HL-60 (cell line): ENCODE results near the gene RAB10.
"Not testable (repeated sequence)": the region's sequence is repeated elsewhere in the genome, so short reads cannot be mapped to it uniquely, and the experiment has no call there.

Experiments
- DNase-seq, 2 experiments: peaks; one replicate each; pipeline ENCODE4 v3.0.0-alpha.2; 2010 to 2020; ENCODE audit warnings: low read depth in 1 of 2, low spot score in 1 of 2
- H3K27ac ChIP-seq: fragments of 250-450 bp; sonication (Bioruptor Pico); replicated peaks from 2 replicates; pipeline ENCODE4 v1.5.1; 2020; ENCODE audit warnings: mild to moderate bottlenecking, moderate library complexity
- H3K27me3 ChIP-seq: fragments of 250-450 bp; sonication (Bioruptor Pico); 2 replicates; pipeline ENCODE4 v1.5.1; 2021; ENCODE audit warnings: mild to moderate bottlenecking, moderate library complexity; ENCODE audit not compliant: insufficient read depth, poor library complexity, severe bottlenecking
- H3K4me3 ChIP-seq: replicated peaks from 2 replicates; pipeline ENCODE4 v1.5.1; 2011; ENCODE audit warnings: mild to moderate bottlenecking, control low read depth, low read length; ENCODE audit not compliant: insufficient read depth
- GABPA ChIP-seq: IDR thresholded peaks from 2 replicates; pipeline ENCODE4 v1.6.1; 2012; ENCODE audit warnings: low read depth
- POLR2AphosphoS5 ChIP-seq: IDR thresholded peaks from 2 replicates; pipeline ENCODE4 v1.6.1; 2012; ENCODE audit warnings: low read depth
- SPI1 ChIP-seq: IDR thresholded peaks from 2 replicates; pipeline ENCODE4 v1.6.1; 2012; ENCODE audit warnings: low read depth, mild to moderate bottlenecking, borderline replicate concordance
- TF ChIP-seq, protein P1 (sequence below): IDR thresholded peaks from 2 replicates; pipeline ENCODE4 v1.6.1; 2012; ENCODE audit warnings: low read depth; ENCODE audit not compliant: insufficient replicate concordance
- TF ChIP-seq, protein P2 (sequence below): IDR thresholded peaks from one replicate; pipeline ENCODE4 v1.5.1; 2011; ENCODE audit warnings: low read length, control low read depth, inconsistent platforms; ENCODE audit not compliant: insufficient read depth

Gene RAB10

DNA sequence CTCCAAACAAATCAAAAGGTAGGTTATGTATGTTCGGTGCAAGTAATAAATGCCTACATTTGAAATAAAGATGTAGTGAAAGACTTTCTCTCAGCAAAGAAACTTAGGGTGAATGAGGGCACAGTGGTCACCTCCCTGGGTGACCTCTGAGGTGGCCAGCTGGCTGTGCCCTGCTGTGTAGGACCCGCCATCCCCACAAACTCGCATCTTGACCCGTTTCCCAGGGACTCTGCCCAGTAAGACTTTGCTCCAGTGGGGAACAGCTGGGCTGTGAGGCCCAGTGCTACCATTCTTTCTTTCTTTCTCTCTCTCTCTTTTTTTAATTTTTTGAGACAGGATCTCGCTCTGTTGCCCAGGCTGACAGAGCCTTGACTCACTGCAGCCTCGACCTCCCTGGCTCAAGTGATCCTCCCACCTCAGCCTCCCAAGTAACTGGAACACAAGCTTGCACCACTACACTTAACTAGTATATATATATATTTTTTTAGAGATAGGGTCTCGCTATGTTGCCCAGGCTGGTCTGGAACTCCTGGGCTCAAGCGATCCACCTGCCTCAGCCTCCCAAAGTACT, 130.8 kb downstream of the RAB10 start:
- no peak for TF ChIP-seq GABPA
- no peak for TF ChIP-seq POLR2AphosphoS5
- TF ChIP-seq SPI1: no peak
- TF ChIP-seq, protein P1, sequence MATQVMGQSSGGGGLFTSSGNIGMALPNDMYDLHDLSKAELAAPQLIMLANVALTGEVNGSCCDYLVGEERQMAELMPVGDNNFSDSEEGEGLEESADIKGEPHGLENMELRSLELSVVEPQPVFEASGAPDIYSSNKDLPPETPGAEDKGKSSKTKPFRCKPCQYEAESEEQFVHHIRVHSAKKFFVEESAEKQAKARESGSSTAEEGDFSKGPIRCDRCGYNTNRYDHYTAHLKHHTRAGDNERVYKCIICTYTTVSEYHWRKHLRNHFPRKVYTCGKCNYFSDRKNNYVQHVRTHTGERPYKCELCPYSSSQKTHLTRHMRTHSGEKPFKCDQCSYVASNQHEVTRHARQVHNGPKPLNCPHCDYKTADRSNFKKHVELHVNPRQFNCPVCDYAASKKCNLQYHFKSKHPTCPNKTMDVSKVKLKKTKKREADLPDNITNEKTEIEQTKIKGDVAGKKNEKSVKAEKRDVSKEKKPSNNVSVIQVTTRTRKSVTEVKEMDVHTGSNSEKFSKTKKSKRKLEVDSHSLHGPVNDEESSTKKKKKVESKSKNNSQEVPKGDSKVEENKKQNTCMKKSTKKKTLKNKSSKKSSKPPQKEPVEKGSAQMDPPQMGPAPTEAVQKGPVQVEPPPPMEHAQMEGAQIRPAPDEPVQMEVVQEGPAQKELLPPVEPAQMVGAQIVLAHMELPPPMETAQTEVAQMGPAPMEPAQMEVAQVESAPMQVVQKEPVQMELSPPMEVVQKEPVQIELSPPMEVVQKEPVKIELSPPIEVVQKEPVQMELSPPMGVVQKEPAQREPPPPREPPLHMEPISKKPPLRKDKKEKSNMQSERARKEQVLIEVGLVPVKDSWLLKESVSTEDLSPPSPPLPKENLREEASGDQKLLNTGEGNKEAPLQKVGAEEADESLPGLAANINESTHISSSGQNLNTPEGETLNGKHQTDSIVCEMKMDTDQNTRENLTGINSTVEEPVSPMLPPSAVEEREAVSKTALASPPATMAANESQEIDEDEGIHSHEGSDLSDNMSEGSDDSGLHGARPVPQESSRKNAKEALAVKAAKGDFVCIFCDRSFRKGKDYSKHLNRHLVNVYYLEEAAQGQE: no peak
- TF ChIP-seq, protein P2, sequence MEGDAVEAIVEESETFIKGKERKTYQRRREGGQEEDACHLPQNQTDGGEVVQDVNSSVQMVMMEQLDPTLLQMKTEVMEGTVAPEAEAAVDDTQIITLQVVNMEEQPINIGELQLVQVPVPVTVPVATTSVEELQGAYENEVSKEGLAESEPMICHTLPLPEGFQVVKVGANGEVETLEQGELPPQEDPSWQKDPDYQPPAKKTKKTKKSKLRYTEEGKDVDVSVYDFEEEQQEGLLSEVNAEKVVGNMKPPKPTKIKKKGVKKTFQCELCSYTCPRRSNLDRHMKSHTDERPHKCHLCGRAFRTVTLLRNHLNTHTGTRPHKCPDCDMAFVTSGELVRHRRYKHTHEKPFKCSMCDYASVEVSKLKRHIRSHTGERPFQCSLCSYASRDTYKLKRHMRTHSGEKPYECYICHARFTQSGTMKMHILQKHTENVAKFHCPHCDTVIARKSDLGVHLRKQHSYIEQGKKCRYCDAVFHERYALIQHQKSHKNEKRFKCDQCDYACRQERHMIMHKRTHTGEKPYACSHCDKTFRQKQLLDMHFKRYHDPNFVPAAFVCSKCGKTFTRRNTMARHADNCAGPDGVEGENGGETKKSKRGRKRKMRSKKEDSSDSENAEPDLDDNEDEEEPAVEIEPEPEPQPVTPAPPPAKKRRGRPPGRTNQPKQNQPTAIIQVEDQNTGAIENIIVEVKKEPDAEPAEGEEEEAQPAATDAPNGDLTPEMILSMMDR: no peak
- no peak overlapping the region for H3K27ac ChIP-seq
- H3K27me3 ChIP-seq: no peaks in the 10 kb centered on the region
- no peak overlapping the region for H3K4me3 ChIP-seq
- DNase-seq: no peak

DNA sequence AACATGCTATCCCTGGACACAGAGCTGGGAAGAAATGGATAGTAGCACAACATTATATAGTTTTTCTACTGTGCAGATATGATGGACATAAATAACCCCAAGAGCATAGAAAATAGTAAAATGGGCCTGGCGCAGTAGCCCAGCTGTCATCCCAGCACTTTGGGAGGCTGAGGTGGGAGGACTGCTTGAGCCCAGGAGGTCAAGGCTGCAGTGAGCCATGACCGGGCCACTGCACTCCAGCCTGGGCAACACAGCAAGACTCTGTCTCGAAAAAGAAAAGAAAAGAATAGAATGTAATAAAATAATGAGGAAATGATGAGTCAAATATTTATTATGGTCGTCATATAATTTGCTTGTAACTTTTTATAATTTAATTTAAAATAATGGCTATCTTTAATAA, 131.5 kb downstream of the RAB10 start:
- no peak overlapping the region for H3K4me3 ChIP-seq
- no peak overlapping the region for H3K27ac ChIP-seq
- no peak for DNase-seq
- no peaks in the 10 kb centered on the region for H3K27me3 ChIP-seq
- TF ChIP-seq SPI1: no peak
- no peak for TF ChIP-seq GABPA
- TF ChIP-seq, protein P1: no peak
- TF ChIP-seq, protein P2: no peak
- TF ChIP-seq POLR2AphosphoS5: no peak

DNA sequence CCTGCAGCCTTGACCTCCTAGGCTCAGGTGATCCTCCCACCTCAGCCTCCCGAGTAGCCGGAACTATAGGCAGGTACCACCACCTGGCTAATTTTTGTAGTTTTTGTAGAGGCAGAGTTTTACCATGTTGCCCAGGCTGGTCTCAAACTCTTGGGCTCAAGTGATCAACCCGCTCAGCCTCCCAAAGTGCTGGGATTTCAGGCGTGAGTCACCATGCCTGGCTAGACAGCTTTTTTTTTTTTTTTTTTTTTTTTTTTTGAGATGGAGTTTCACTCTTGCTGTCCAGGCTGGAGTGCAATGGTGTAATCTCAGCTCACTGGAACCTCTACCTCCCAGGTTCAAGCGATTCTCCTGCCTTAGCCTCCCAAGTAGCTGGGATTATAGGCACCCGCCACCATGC, 132.7 kb downstream of the RAB10 start:
- not testable (repeated sequence) for H3K27me3 ChIP-seq, DNase-seq, H3K27ac ChIP-seq, H3K4me3 ChIP-seq

DNA sequence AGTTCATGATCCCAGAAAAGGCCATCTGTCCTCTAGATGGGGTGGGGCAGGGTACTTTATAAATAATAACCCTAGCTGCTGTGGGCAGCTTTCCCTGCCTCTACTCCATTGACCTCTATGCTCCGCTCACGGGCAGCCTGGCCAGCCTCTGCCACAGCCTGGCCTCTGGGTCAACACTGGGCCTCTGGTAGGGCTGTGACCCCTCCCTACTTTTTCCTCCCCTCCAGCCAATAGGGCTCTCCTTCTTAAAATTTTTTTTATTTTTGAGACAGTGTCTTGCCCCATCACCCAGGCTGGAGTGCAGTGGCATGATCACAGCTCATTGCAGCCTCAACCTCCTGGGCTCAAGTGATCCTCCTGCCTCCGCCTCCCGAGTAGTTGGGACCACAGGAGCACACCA, 134.9 kb downstream of the RAB10 start:
- DNase-seq: no peak
- TF ChIP-seq SPI1 (no peak), GABPA (no peak), POLR2AphosphoS5 (no peak)
- TF ChIP-seq, protein P1: no peak
- TF ChIP-seq, protein P2: no peak
- no peak overlapping the region for H3K27ac ChIP-seq
- H3K4me3 ChIP-seq: no peak overlapping the region
- peaks cover 17% of the 10 kb centered on the region for H3K27me3 ChIP-seq
